Hippocampal formation (tissue), 2 donors: Measurements from ENCODE around the gene AFG1L.
A peak's percentile ranks its signal among the peaks of the same experiment; 100 is the strongest.

Source experiments
- DNase-seq, 2 donors: peaks; one replicate each; lab custom pipeline; 2025; lab: John Stamatoyannopoulos, UW

Gene AFG1L

GRCh38 chr6:108453601-108454185, 158.8 kb downstream of the AFG1L start:
- DNase-seq = no peak

GRCh38 chr6:108454356-108454755, 159.5 kb downstream of the AFG1L start:
- no peak for DNase-seq

GRCh38 chr6:108455688-108456087, 160.8 kb downstream of the AFG1L start:
- DNase-seq = no peak

GRCh38 chr6:108463784-108464183, 168.9 kb downstream of the AFG1L start:
- DNase-seq = peak in 1 of 2 donors; percentile 31

GRCh38 chr6:108464418-108465097, 169.7 kb downstream of the AFG1L start:
- no peak for DNase-seq

- no peak for DNase-seq
These were observed 170.2 kb downstream of the AFG1L start for GRCh38 chr6:108465098-108465495.

- no peak for DNase-seq
These were observed 173.5 kb downstream of the AFG1L start for GRCh38 chr6:108468346-108468745.

GRCh38 chr6:108469316-108469715, 174.5 kb downstream of the AFG1L start:
- no peak for DNase-seq

GRCh38 chr6:108473197-108473596, 178.3 kb downstream of the AFG1L start:
- no peak for DNase-seq

- no peak for DNase-seq
These were observed 181.5 kb downstream of the AFG1L start for GRCh38 chr6:108476376-108476775.

GRCh38 chr6:108476847-108477430, 182.1 kb downstream of the AFG1L start:
- peak in 1 of 2 donors; percentile 29 for DNase-seq

GRCh38 chr6:108482559-108482958, 187.7 kb downstream of the AFG1L start:
- no peak for DNase-seq

GRCh38 chr6:108484016-108484415, 189.2 kb downstream of the AFG1L start:
- no peak for DNase-seq

GRCh38 chr6:108489699-108490098, 194.8 kb downstream of the AFG1L start:
- DNase-seq = no peak

GRCh38 chr6:108492131-108492766, 197.4 kb downstream of the AFG1L start:
- DNase-seq = peak in 1 of 2 donors; percentile 44

- DNase-seq = no peak
These were observed 199.6 kb downstream of the AFG1L start for GRCh38 chr6:108494434-108494833.

GRCh38 chr6:108497883-108498282, 203.0 kb downstream of the AFG1L start:
- DNase-seq = no peak

- DNase-seq = no peak
These were observed 206.7 kb downstream of the AFG1L start for GRCh38 chr6:108501559-108501958.

GRCh38 chr6:108502832-108503231, 208.0 kb downstream of the AFG1L start:
- DNase-seq = no peak

- DNase-seq = no peak
These were observed 212.5 kb downstream of the AFG1L start for GRCh38 chr6:108507316-108507715.

- DNase-seq = no peak
These were observed 215.8 kb downstream of the AFG1L start for GRCh38 chr6:108510461-108511319.
